Activated CD8-positive, alpha-beta memory T cell treated with anti-CD3 and anti-CD28 coated beads for 48 hours (primary cell): Measurements from ENCODE around the gene DMXL1.
A peak's percentile ranks its signal among the peaks of the same experiment; 100 is the strongest.

ENCODE experiments used
- DNase-seq, 3 experiments: peaks; one replicate each; pipeline ENCODE4 v3.0.0-alpha.2; 2020; ENCODE audit warnings: low read depth in 2 of 3, low spot score in 2 of 3

The DMXL1 gene

GRCh38 chr5:119268387-119269060, 197.6 kb downstream of the DMXL1 start:
- peak; percentile 94 to 98 (median 97) for DNase-seq

- DNase-seq: no peak
These were observed 198.4 kb downstream of the DMXL1 start for GRCh38 chr5:119269061-119269944.

- no peak for DNase-seq
These were observed 199.3 kb downstream of the DMXL1 start for GRCh38 chr5:119270121-119270565.

- no peak for DNase-seq
These were observed 200.3 kb downstream of the DMXL1 start for GRCh38 chr5:119270960-119271757.

GRCh38 chr5:119271758-119272730, 201.2 kb downstream of the DMXL1 start:
- no peak for DNase-seq

- DNase-seq: no peak
These were observed 202.5 kb downstream of the DMXL1 start for GRCh38 chr5:119273391-119273839.

- DNase-seq: no peak
These were observed 203.3 kb downstream of the DMXL1 start for GRCh38 chr5:119274030-119274766.

- DNase-seq: no peak
These were observed 203.9 kb downstream of the DMXL1 start for GRCh38 chr5:119274767-119275130.

GRCh38 chr5:119275146-119275545, 204.3 kb downstream of the DMXL1 start:
- DNase-seq: no peak

- DNase-seq: no peak
These were observed 204.8 kb downstream of the DMXL1 start for GRCh38 chr5:119275601-119276173.

GRCh38 chr5:119276978-119277377, 206.1 kb downstream of the DMXL1 start:
- no peak for DNase-seq

GRCh38 chr5:119279093-119279492, 208.2 kb downstream of the DMXL1 start:
- no peak for DNase-seq

- no peak for DNase-seq
These were observed 209.5 kb downstream of the DMXL1 start for GRCh38 chr5:119280380-119280779.

- no peak for DNase-seq
These were observed 211.7 kb downstream of the DMXL1 start for GRCh38 chr5:119282628-119283027.

GRCh38 chr5:119284031-119284430, 213.1 kb downstream of the DMXL1 start:
- DNase-seq: no peak

GRCh38 chr5:119285070-119285916, 214.4 kb downstream of the DMXL1 start:
- no peak for DNase-seq

GRCh38 chr5:119286511-119287488, 215.9 kb downstream of the DMXL1 start:
- DNase-seq: no peak
